HCT116 (cell line): ENCODE data around the gene ZBTB7B. TPM values are rescaled to one million over a fixed set of nuclear protein-coding genes. Genes with fewer than 3 reads are reported as not detected.

Source experiments
- ATAC-seq: fragments of 200-7000 bp; cut with Tn5 transposase; 2 replicates; pipeline ENCODE4 v1.9.1; 2020; ENCODE audit warnings: mild to moderate bottlenecking, moderate library complexity
- BruUV-seq: library from RNA; stranded (reverse); fragments of 400-500 nt; replicated peaks from 2 replicates; lab custom pipeline; 2021; lab: Mats Ljungman, UMichigan
- CTCF ChIA-PET: fragments of 300-600 bp; sonication (Branson Sonifier 250); formaldehyde crosslinking; loops from one replicate; lab custom pipeline; 2021; ENCODE audit warnings: antibody characterized with exemption; lab: Charles Lee
- POLR2A ChIA-PET: fragments of 300-600, 350-600 bp; sonication (Branson Sonifier 250); formaldehyde crosslinking; loops from one replicate; lab custom pipeline; 2021; ENCODE audit warnings: antibody characterized with exemption; lab: Charles Lee
- RAD21 ChIA-PET, 2 experiments: fragments of 300-600 bp; sonication (Branson Sonifier 250); formaldehyde crosslinking; loops; one replicate each; lab custom pipeline; 2023; ENCODE audit warnings: low total read pairs in 2 of 2; ENCODE audit not compliant: uncharacterized antibody in 2 of 2, unreplicated experiment in 2 of 2, low non-redundant PET in 1 of 2; lab: Charles Lee
- DNase-seq: peaks from one replicate; pipeline ENCODE4 v3.0.0-alpha.2; 2010; ENCODE audit warnings: low read depth, low spot score
- H2AFZ ChIP-seq: fragments of 200-600 bp; shearing (Covaris generic), sonication (generic); 2 replicates; pipeline ENCODE4 v1.6.1; 2017; ENCODE audit warnings: low read depth, mixed run types, mixed read lengths, antibody characterized with exemption, low read length; ENCODE audit not compliant: poor library complexity, severe bottlenecking
- H3K27ac ChIP-seq: 2 replicates; pipeline ENCODE4 v1.5.1; 2012; ENCODE audit warnings: low read depth, low read length
- H3K27me3 ChIP-seq: fragments of 200-600 bp; sonication (generic); 2 replicates; pipeline ENCODE4 v1.6.1; 2016; ENCODE audit warnings: mixed run types, low read length, mixed read lengths; ENCODE audit not compliant: insufficient read depth
- H3K36me3 ChIP-seq, 2 experiments: fragments of 200-500 bp in 1 of 2; fragments of 200-600 bp in 1 of 2; sonication (Bioruptor generic) in 1 of 2; sonication (generic) in 1 of 2; 2 replicates each; pipeline versions ENCODE4 v1.5.1 to v1.6.1; 2014 to 2016; ENCODE audit warnings: low read length in 2 of 2, inconsistent platforms in 1 of 2, mixed read lengths in 1 of 2, mixed run types in 1 of 2; ENCODE audit not compliant: insufficient read depth in 2 of 2, control insufficient read depth in 1 of 2
- H3K4me1 ChIP-seq, 2 experiments: fragments of 200-600 bp in 1 of 2; sonication (generic) in 1 of 2; 2 replicates each; pipeline versions ENCODE4 v1.5.1 to v1.6.1; 2012 to 2017; ENCODE audit warnings: low read length in 2 of 2, inconsistent platforms in 1 of 2, mild to moderate bottlenecking in 1 of 2, mixed read lengths in 1 of 2, mixed run types in 1 of 2, moderate library complexity in 1 of 2; ENCODE audit not compliant: insufficient read depth in 2 of 2, control insufficient read depth in 1 of 2
- H3K4me2 ChIP-seq: fragments of 200-600 bp; sonication (generic); 2 replicates; pipeline ENCODE4 v1.6.1; 2017; ENCODE audit warnings: mixed run types, low read length, mixed read lengths
- H3K4me3 ChIP-seq, 2 experiments: fragments of 200-600 bp in 1 of 2; sonication (generic) in 1 of 2; replicated peaks in 1 of 2; 2 replicates each; pipeline ENCODE4 v1.5.1; 2011 to 2016; ENCODE audit warnings: low read length in 2 of 2, control low read depth in 1 of 2, low read depth in 1 of 2, mild to moderate bottlenecking in 1 of 2, mixed read lengths in 1 of 2, mixed run types in 1 of 2
- H3K79me2 ChIP-seq: fragments of 200-600 bp; sonication (generic); 2 replicates; pipeline ENCODE4 v1.6.1; 2017; ENCODE audit warnings: mild to moderate bottlenecking, mixed run types, low read length, moderate library complexity, mixed read lengths; ENCODE audit not compliant: insufficient read depth
- H3K9ac ChIP-seq: fragments of 200-600 bp; sonication (generic); 2 replicates; pipeline ENCODE4 v1.6.1; 2016; ENCODE audit warnings: low read length, mixed read lengths
- H3K9me2 ChIP-seq: fragments of 200-600 bp; sonication (generic), shearing (Covaris generic); 2 replicates; pipeline ENCODE4 v1.6.1; 2017; ENCODE audit warnings: mixed run types, mild to moderate bottlenecking, moderate library complexity; ENCODE audit not compliant: insufficient read depth
- H3K9me3 ChIP-seq, 2 experiments: fragments of 200-500 bp in 1 of 2; fragments of 200-600 bp in 1 of 2; sonication (Bioruptor generic) in 1 of 2; sonication (generic) in 1 of 2; 2 replicates each; pipeline ENCODE4 v1.6.1; 2014 to 2017; ENCODE audit warnings: low read length in 2 of 2, mixed read lengths in 2 of 2, inconsistent platforms in 1 of 2, low read depth in 1 of 2, mild to moderate bottlenecking in 1 of 2, mixed run types in 1 of 2, moderate library complexity in 1 of 2; ENCODE audit not compliant: control insufficient read depth in 1 of 2, insufficient read depth in 1 of 2
- H4K20me1 ChIP-seq: fragments of 200-600 bp; sonication (generic), shearing (Covaris generic); 2 replicates; pipeline ENCODE4 v1.6.1; 2017; ENCODE audit warnings: mixed run types, mild to moderate bottlenecking, moderate library complexity; ENCODE audit not compliant: insufficient read depth
- CBX3 ChIP-seq: IDR thresholded peaks from 2 replicates; pipeline ENCODE4 v1.6.1; 2012; ENCODE audit warnings: low read depth
- EGR1 ChIP-seq: IDR thresholded peaks from 2 replicates; pipeline ENCODE4 v1.6.1; 2012; ENCODE audit warnings: low read depth
- EZH2 ChIP-seq: fragments of 200-600 bp; sonication (generic); IDR thresholded peaks from 2 replicates; pipeline ENCODE4 v1.6.1; 2017; ENCODE audit warnings: antibody characterized with exemption, mixed run types
- POLR2A ChIP-seq: IDR thresholded peaks from 2 replicates; pipeline ENCODE4 v1.7.0; 2011; ENCODE audit warnings: borderline replicate concordance; ENCODE audit not compliant: insufficient read depth, insufficient read length; ENCODE audit errors: extremely low read depth
- RAD21 ChIP-seq: IDR thresholded peaks from 2 replicates; pipeline ENCODE4 v1.6.1; 2012; ENCODE audit warnings: low read depth, mild to moderate bottlenecking
- SIN3A ChIP-seq: IDR thresholded peaks from 2 replicates; pipeline ENCODE4 v1.6.1; 2012; ENCODE audit warnings: low read depth
- SP1 ChIP-seq: IDR thresholded peaks from 2 replicates; pipeline ENCODE4 v1.6.1; 2012; ENCODE audit warnings: low read depth
- SRF ChIP-seq: IDR thresholded peaks from 2 replicates; pipeline ENCODE4 v1.6.1; 2012; ENCODE audit warnings: low read depth
- YY1 ChIP-seq: IDR thresholded peaks from 2 replicates; pipeline ENCODE4 v1.6.1; 2011; ENCODE audit warnings: low read length, low read depth, moderate library complexity, mild to moderate bottlenecking; ENCODE audit not compliant: insufficient replicate concordance; ENCODE audit errors: extremely low read depth
- ZFX ChIP-seq: fragments of 450-650 bp; IDR thresholded peaks from 2 replicates; pipeline ENCODE4 v1.6.1; 2017
- ZNF274 ChIP-seq: fragments of 200-500 bp; sonication (Bioruptor generic); IDR thresholded peaks from 2 replicates; pipeline ENCODE4 v1.6.1; 2014; ENCODE audit warnings: mild to moderate bottlenecking, low read depth, low read length, inconsistent platforms
- intact Hi-C: fragments of 100-400 bp; cut with micrococcal nuclease; formaldehyde crosslinking; loops from 2 replicates; pipeline ENCODE4 v1.10.0; 2022
- total RNA-seq: library from RNA; stranded (reverse); gene quantifications from one replicate; pipeline ENCODE4 v1.2.1, GENCODE V29; 2021; ENCODE audit not compliant: unreplicated experiment
- TF ChIP-seq, protein P1 (sequence below): IDR thresholded peaks from 2 replicates; pipeline ENCODE4 v1.6.1; 2012
- TF ChIP-seq, protein P2 (sequence below), 3 experiments: fragments of 200-600 bp in 1 of 3; sonication (generic) in 1 of 3; IDR thresholded peaks in 2 of 3; conservative IDR thresholded peaks in 1 of 3; 2 replicates each; pipeline ENCODE4 v1.5.1; 2012 to 2017; ENCODE audit warnings: low read depth in 2 of 3, low read length in 2 of 3, antibody characterized with exemption in 1 of 3, borderline replicate concordance in 1 of 3, control low read depth in 1 of 3, mild to moderate bottlenecking in 1 of 3, mixed read lengths in 1 of 3, mixed run types in 1 of 3, moderate library complexity in 1 of 3; ENCODE audit not compliant: insufficient read depth in 1 of 3

Gene ZBTB7B
- total RNA-seq, 1 experiment from 2014 or later, result 57.0 TPM

DNA sequence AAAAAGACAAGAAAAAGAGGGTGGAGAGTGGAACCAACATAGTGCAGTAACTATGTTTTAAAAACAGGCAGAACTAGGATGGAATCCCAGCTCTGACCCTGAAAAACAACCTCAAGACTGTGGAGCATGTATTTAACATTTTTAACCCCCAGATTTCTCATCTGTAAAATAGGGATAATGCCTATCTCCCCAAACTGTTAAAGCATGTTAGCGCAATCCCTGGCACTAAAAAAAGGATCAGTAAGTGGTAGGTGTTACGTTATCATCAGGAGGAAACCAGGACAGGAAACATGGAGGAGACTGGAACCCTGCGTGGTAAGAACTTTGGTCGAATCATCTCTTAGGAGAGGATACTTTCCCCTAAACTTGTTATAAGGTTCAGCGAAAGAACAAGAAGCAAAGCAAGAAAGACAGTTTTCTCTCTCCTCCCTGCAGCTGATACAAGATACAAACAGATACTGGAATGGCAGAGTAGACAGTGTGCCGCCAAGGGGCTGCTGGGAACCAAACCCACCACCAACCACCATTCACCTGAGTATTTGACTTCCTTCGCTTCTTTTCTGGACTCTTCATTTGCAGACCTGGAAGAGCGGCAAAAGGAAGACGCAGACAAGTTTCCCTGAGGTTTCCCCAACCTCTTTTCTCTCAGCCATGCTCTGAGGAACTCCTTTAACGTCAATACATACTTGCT, 42.0 kb upstream of the ZBTB7B start:
- no peaks in the 10 kb centered on the region for H4K20me1 ChIP-seq
- H3K27me3 ChIP-seq, result no peaks in the 10 kb centered on the region
- TF ChIP-seq EZH2, result no peak
- peak overlapping the region; percentile 82 for H3K4me2 ChIP-seq
- ChIA-PET RAD21 (interaction anchor here (0.7 to 1.2 kb wide), 3 partner anchors 16 to 39 kb away, joined by 4 to 5 read pairs (median 5); no protein-coding TSS in a partner anchor), POLR2A (interaction anchor here (0.5 to 2.4 kb wide), 4 partner anchors 12 to 413 kb away, joined by 3 to 38 read pairs (median 4); partner anchors contain the start of genes CKS1B, KCNN3 and SHC1), CTCF (interaction anchor here (1.0 to 2.5 kb wide), 4 partner anchors 10 to 401 kb away, joined by 3 to 15 read pairs (median 8); partner anchors contain the start of gene SHC1)
- BruUV-seq, result TSS peak; percentile 58
- H3K79me2 ChIP-seq, result peaks cover 19% of the 10 kb centered on the region
- peak overlapping the region; percentile 78 for H3K9ac ChIP-seq
- peaks cover 23 to 55% of the 10 kb centered on the region in 2 experiments for H3K4me1 ChIP-seq
- DNase-seq (no peak), ATAC-seq (no peak)
- intact Hi-C loops, result loop anchor here (5.0 kb wide), 1 partner anchor 37 kb away; no protein-coding TSS in a partner anchor
- no peaks in the 10 kb centered on the region for H3K9me3 ChIP-seq
- no peaks in the 10 kb centered on the region for H3K9me2 ChIP-seq
- no peak overlapping the region for H2AFZ ChIP-seq
- H3K27ac ChIP-seq, result peak overlapping the region; percentile 92
- peak overlapping the region; percentile 64 to 80 for H3K4me3 ChIP-seq
- H3K36me3 ChIP-seq, result peaks cover 16 to 32% of the 10 kb centered on the region in 2 experiments; a peak in 3 of 4 replicates

- H3K9me3 ChIP-seq, result no peaks in the 10 kb centered on the region
- ChIA-PET CTCF (interaction anchor here (1.0 to 2.5 kb wide), 4 partner anchors 9 to 402 kb away, joined by 3 to 15 read pairs (median 8); partner anchors contain the start of gene SHC1), RAD21 (interaction anchor here (1.1 to 1.2 kb wide), 2 partner anchors 34 to 38 kb away, joined by 4 to 5 read pairs; no protein-coding TSS in a partner anchor), POLR2A (interaction anchor here (0.5 to 2.4 kb wide), 6 partner anchors 11 to 412 kb away, joined by 3 to 38 read pairs (median 3); partner anchors contain the start of genes CKS1B, KCNN3, LENEP and SHC1)
- H3K9ac ChIP-seq, result peak within 1 kb of the TSS; percentile 78
- peaks cover 20 to 41% of the 10 kb centered on the region in 2 experiments; a peak in 3 of 4 replicates for H3K36me3 ChIP-seq
- peak within 1 kb of the TSS; percentile 92 for H3K27ac ChIP-seq
- intact Hi-C loops, result loop anchor here (5.0 kb wide), 1 partner anchor 36 kb away; no protein-coding TSS in a partner anchor
- no peaks in the 10 kb centered on the region for H3K27me3 ChIP-seq
- peak within 1 kb of the TSS; percentile 64 to 80 for H3K4me3 ChIP-seq
- H3K4me2 ChIP-seq, result peak within 1 kb of the TSS; percentile 82
- no peak within 1 kb of the TSS for H2AFZ ChIP-seq
- no peaks in the 10 kb centered on the region for H4K20me1 ChIP-seq
- H3K79me2 ChIP-seq, result peaks cover 25% of the 10 kb centered on the region
- no TSS peak for BruUV-seq
- peaks cover 20 to 50% of the 10 kb centered on the region in 2 experiments for H3K4me1 ChIP-seq
- ATAC-seq, result peak; percentile 85
- H3K9me2 ChIP-seq, result no peaks in the 10 kb centered on the region
- no peak for DNase-seq
- TF ChIP-seq SP1, result peak; percentile 32; the same call in 1 of the 2 replicates
- peak; percentile 83 for TF ChIP-seq SIN3A
- TF ChIP-seq EZH2, result no peak
- TF ChIP-seq YY1, result peak; percentile 63
- no peak for TF ChIP-seq SRF
- TF ChIP-seq POLR2A, result peak; percentile 65
- TF ChIP-seq ZNF274, result no peak
- TF ChIP-seq CBX3, result no peak
- no peak; the same call in 1 of the 2 replicates for TF ChIP-seq RAD21
- TF ChIP-seq ZFX, result peak; percentile 94; the same call in 1 of the 2 replicates
- TF ChIP-seq, protein P1, sequence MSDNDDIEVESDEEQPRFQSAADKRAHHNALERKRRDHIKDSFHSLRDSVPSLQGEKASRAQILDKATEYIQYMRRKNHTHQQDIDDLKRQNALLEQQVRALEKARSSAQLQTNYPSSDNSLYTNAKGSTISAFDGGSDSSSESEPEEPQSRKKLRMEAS, result peak; percentile 68
- TF ChIP-seq EGR1, result no peak; the same call in 1 of the 2 replicates
- TF ChIP-seq, protein P2, sequence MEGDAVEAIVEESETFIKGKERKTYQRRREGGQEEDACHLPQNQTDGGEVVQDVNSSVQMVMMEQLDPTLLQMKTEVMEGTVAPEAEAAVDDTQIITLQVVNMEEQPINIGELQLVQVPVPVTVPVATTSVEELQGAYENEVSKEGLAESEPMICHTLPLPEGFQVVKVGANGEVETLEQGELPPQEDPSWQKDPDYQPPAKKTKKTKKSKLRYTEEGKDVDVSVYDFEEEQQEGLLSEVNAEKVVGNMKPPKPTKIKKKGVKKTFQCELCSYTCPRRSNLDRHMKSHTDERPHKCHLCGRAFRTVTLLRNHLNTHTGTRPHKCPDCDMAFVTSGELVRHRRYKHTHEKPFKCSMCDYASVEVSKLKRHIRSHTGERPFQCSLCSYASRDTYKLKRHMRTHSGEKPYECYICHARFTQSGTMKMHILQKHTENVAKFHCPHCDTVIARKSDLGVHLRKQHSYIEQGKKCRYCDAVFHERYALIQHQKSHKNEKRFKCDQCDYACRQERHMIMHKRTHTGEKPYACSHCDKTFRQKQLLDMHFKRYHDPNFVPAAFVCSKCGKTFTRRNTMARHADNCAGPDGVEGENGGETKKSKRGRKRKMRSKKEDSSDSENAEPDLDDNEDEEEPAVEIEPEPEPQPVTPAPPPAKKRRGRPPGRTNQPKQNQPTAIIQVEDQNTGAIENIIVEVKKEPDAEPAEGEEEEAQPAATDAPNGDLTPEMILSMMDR (IDR thresholded peaks at IDR 0.05 in 2 of 3, conservative IDR thresholded peaks at IDR 0.05 in 1 of 3; ENCODE audit: borderline replicate concordance in 1 of 3, insufficient read depth in 1 of 3, low read depth in 2 of 3, low read length in 2 of 3), result peak in 2 of 3 experiments; percentile 32 to 54; a peak in 3 of 6 replicates
Observed at GRCh38 chr1:154961207-154962155, 41.1 kb upstream of the ZBTB7B start, which contains the start of gene PYGO2. PYGO2 (minus strand) TSS chr1:154961782; CDS start chr1:154961576, 206 bp downstream.
